Activated CD4-positive, alpha-beta T cell treated with anti-CD3 and anti-CD28 coated beads, Interleukin-2, amount 50 U/mL, for 48 hours (primary cell): ENCODE measurements around the gene CCR5AS.
"Not testable (repeated sequence)": the region's sequence is repeated elsewhere in the genome, so short reads cannot be mapped to it uniquely, and the experiment has no call there.

Source experiments
- DNase-seq, 2 experiments: peaks; one replicate each; pipeline ENCODE4 v3.0.0-alpha.2; 2020

Gene CCR5AS

GRCh38 chr3:46351646-46352045 is 55.2 kb downstream of the CCR5AS start:
- no peak for DNase-seq

- DNase-seq: no peak
Observed at GRCh38 chr3:46350262-46350565, 56.7 kb downstream of the CCR5AS start.

GRCh38 chr3:46349484-46350261 is 57.2 kb downstream of the CCR5AS start:
- no peak for DNase-seq

DNA sequence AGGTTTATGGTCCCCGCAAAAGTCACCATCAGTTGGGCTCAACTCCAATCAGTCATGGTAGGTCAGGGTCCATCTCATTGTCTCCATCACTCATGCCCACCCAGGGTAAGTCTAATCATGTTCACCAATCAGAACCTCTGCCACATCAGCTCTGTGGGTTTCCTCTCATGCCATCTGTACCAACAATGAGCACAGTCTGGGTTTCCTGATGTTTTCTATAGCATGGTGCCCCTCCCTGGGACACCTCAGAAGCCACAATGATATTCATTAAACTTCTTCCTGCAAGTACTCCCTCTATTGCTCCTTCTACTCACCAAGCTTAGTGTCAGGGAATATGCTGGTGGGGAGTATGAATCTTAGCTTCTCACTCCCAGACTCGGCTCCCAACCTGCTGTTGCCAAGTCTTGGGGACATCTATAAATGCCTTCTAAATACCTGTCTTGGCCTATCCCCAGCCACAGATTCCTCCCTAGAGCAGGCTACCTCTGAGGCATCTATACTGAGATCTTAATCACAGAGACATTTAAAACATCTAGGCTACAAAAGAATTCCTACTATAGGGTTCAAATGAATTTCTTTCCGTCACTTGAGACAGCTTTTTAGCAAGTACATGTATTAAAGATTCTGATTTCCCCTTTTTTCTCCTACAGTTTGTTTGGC is 57.9 kb downstream of the CCR5AS start:
- no peak for DNase-seq

- DNase-seq: no peak
Observed at GRCh38 chr3:46344476-46344875, 62.4 kb downstream of the CCR5AS start.

GRCh38 chr3:46338840-46339239 is 68.0 kb downstream of the CCR5AS start:
- no peak for DNase-seq

DNA sequence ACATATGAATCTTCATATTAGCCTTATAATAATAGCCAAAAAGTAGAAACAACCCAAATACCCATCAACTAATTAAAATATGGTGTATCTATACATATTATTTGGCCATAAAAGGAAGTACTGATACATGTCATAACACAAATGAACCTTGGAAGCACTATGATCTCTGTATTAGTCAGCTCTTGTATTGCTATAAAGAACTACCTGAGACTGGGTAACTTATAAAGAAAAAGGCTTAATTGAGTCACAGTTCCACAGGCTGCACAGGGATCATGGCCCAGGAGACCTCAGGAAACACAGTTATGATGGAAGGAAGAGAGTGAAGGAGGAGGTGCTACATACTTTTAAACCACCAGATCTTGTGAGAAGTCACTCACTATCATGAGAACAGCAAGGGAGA is 69.0 kb downstream of the CCR5AS start:
- no peak for DNase-seq

DNA sequence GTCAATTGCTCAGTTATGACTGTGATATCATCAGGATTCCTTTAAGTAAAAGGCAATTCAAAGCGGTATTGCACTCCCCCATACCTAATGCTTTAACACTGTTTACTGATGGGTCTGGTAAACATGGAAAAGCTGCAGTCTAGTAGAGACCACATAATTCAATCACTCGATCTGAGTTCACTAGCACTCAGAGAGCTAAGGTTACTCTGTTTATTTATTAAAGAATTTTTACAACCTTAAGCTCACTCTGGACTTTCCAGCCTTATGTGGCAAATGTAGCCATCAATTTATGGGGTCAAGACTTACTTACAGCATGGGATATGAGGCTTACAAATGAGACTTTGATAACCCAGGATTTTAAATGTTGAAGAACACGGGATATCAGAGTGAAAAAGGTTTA is 71.3 kb downstream of the CCR5AS start:
- no peak for DNase-seq

DNA sequence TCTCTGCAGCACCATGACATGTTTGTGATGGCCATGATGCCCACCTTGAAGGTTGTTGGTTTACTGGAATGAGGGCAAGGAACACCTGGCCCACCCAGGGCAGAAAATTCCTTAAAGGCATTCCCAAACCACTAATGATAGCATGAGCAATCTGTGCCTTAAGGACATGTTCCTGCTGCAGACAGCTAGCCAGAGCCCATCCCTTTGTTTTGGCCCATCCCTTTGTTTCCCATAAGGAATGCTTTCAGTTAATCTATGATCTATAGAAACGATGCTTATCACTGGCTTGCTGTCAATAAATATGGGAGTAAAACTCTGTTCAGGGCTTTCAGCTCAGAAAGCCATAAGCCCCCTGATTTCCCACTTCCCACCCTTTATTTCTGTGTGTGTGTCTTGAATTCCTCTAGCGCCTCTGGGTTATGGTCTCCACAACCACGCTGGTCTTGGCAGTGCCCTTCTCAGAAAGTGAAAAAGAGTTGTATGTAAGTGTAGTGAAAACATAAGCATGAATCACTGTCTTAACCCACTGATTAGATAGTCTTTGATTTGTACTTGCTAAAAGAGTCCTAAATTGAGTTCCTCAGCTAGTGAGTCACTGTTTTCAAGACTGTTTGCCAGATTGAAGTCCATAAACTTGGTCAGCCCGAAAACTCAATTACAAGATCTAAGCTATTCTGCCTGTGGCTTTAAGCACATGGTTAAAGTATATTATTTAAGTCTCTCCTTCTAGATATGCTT is 72.0 kb downstream of the CCR5AS start:
- peak in 1 of 2 experiments; percentile 32 for DNase-seq

DNA sequence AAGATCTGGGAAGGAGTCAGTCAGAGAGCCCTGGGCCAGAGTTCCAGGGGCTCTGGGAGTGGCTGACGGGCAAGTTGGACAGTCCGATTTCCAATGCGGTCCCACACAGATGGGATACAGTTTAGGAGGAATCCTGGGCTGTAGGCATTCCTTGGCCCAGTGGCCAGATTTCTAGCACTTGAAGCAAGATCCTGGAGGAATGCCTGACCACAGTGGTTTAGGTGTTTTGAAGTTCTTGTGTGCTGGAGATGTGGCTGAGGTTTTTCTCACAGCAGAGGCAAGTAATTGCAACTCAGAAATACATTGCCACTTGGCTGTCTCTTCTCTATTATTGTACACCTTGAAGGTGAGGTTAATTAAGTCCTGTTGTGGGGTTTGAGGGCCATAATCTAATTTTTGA is 76.2 kb downstream of the CCR5AS start:
- DNase-seq: not testable (repeated sequence)

DNA sequence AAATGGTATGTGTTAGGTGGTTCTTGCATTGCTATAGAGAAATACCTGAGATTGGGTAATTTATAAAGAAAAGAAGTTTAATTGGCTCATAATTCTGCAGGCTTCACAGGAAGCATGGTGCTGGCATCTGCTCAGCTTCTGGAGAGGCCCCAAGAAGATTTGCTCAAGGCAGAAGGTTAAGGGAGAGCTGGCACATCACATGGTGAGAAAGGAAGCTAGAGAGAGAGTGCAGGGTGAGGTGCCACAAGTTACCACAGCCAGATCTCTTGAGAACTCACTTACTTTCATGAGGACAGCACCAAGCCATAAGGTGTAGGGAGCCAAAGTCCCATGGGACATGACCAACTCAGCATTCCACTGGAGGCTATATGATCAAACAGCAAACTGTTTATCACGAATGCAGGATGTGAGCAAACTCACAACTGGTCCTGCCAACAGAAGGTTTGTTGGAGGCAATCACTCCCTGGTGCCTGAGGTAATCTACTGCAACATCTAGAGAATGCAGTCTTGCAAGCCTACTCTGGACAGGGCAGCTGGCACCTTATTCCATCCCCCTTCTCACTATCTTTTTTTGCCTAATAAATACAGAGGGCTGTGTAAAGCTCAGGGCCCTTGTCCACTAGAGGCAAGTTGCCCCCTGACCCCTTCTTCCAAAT is 81.1 kb downstream of the CCR5AS start:
- no peak for DNase-seq

DNA sequence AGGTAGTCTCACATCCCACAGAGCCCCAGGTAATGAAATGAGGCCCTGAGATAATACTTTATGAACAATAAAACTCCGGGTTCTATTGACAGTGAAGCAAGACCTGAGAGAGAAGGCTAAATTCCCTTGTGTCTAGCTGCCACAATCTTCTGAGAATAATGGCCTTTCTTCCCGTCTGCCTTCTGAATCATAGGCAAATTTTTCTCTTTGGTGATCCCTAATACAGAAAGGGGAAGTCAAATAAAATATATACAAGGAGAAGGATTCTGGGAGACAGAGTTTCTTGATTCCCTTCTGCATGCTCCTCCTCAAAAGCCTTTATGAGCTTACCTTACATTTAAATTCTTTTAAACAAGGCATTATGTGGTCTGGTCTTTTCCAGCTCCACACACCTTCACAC is 82.8 kb downstream of the CCR5AS start:
- DNase-seq: no peak

DNA sequence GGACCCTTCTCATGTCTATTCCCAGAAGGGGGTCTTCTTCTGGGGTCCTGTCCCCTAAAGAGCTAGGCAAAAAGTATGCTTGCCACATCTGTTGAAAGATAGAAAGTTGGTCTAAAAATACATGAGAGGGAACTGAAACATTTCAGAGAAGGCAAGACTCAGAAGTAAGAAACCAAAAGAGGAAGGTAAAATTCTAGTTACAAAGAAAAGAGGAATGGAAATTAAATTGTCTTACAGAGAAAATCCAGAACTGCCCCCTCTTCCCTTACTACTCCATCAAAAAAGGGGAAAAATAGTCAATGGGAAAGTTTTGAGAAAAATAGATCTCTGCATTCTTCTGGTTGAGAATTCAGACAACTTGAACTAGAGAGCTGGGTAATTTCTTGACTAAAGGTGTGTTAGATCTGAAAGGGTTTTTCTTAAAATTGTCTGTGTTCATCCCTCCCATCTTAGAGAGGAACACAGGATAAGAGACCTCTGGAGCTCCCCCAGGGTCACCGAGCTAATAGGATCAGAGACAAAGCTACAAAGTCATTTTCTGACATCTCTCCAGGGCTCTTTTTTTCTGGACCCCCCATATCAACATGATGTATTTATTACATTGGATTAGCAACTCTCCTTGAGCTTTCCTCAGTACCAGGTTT is 85.3 kb downstream of the CCR5AS start:
- DNase-seq: no peak

GRCh38 chr3:46318207-46318927 is 88.5 kb downstream of the CCR5AS start:
- DNase-seq: no peak

DNA sequence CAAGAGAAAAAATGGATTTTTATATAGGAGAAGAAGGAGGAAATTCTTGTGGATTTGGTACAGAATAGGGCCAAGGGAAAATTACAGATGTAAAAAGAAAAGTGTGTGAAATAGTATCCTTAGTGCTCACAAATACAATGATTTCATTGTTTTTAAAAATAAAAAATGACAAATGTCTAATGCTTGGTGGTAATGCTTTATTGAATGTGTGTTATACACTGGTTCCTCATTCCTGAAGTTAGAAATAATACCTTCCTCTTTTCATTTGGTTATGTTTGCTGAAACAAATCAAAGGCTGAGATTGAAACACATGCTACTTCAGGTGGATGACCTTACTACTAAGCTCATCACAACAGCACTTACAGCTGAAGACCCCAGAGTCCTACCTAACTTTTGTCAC is 90.7 kb downstream of the CCR5AS start:
- DNase-seq: no peak

GRCh38 chr3:46314517-46314916 is 92.3 kb downstream of the CCR5AS start:
- DNase-seq: no peak
